ENCODE results near the gene LAMA2. TPM values are rescaled to one million over a fixed set of nuclear protein-coding genes. Genes with fewer than 3 reads are reported as not detected.

Gene LAMA2
- total and polyA plus RNA-seq, 2 donors (not counting 1 experiment from before 2014, with no cell fraction given): 19.5 to 67.5 TPM

GRCh38 chr6:129494099-129494498, 611.2 kb downstream of the LAMA2 start:
- Histone ChIP-seq H3K79me2 (ENCODE audit: control insufficient read depth, insufficient read depth, low read length) (no peaks in the 10 kb centered on the region), H2AFZ (ENCODE audit: low read length) (no peak overlapping the region), H4K20me1 (ENCODE audit: control insufficient read depth, extremely low read depth, insufficient read depth, low read length) (no peaks in the 10 kb centered on the region), H3K4me3 (replicated peaks in 1 of 4; ENCODE audit: control extremely low read depth in 1 of 4, insufficient read depth in 1 of 4, low read depth in 3 of 4, low read length in 4 of 4) (no peak overlapping the region), H3K27me3 (ENCODE audit: control insufficient read depth, insufficient read depth, low read length) (no peaks in the 10 kb centered on the region), H3K27ac (ENCODE audit: insufficient read depth, low read length) (no peak overlapping the region), H3K4me2 (ENCODE audit: extremely low read depth, insufficient read depth, low read length) (no peak overlapping the region), H3K4me1 (ENCODE audit: control insufficient read depth, extremely low read depth, insufficient read depth, low read length) (peaks cover 24% of the 10 kb centered on the region), H3K9ac (ENCODE audit: insufficient read depth, low read length) (no peak overlapping the region), H3K9me3 (ENCODE audit: control insufficient read depth, insufficient read depth, low read depth, low read length) (no peaks in the 10 kb centered on the region), H3K36me3 (ENCODE audit: control insufficient read depth, insufficient read depth, low read length) (no peaks in the 10 kb centered on the region)
- DNase-seq (ENCODE audit: low read depth in 2 of 2): peak in 1 of 2 donors; percentile 46
- TF ChIP-seq CTCF (conservative IDR thresholded peaks at IDR 0.05 in 1 of 2, IDR thresholded peaks at IDR 0.05 in 1 of 2; ENCODE audit: low read depth in 1 of 2, low read length in 2 of 2) (no peak), EZH2 (IDR thresholded peaks at IDR 0.05; ENCODE audit: low read length, missing control alignments) (no peak)

GRCh38 chr6:129494586-129494985, 611.6 kb downstream of the LAMA2 start:
- Histone ChIP-seq H3K4me1 (ENCODE audit: control insufficient read depth, extremely low read depth, insufficient read depth, low read length) (peaks cover 22% of the 10 kb centered on the region), H2AFZ (ENCODE audit: low read length) (no peak overlapping the region), H3K27me3 (ENCODE audit: control insufficient read depth, insufficient read depth, low read length) (no peaks in the 10 kb centered on the region), H3K9me3 (ENCODE audit: control insufficient read depth, insufficient read depth, low read depth, low read length) (no peaks in the 10 kb centered on the region), H3K4me3 (replicated peaks in 1 of 4; ENCODE audit: control extremely low read depth in 1 of 4, insufficient read depth in 1 of 4, low read depth in 3 of 4, low read length in 4 of 4) (no peak overlapping the region), H3K27ac (ENCODE audit: insufficient read depth, low read length) (no peak overlapping the region), H4K20me1 (ENCODE audit: control insufficient read depth, extremely low read depth, insufficient read depth, low read length) (no peaks in the 10 kb centered on the region), H3K79me2 (ENCODE audit: control insufficient read depth, insufficient read depth, low read length) (no peaks in the 10 kb centered on the region), H3K9ac (ENCODE audit: insufficient read depth, low read length) (no peak overlapping the region), H3K4me2 (ENCODE audit: extremely low read depth, insufficient read depth, low read length) (no peak overlapping the region), H3K36me3 (ENCODE audit: control insufficient read depth, insufficient read depth, low read length) (no peaks in the 10 kb centered on the region)
- no peak for DNase-seq (ENCODE audit: low read depth in 2 of 2)
- TF ChIP-seq EZH2 (IDR thresholded peaks at IDR 0.05; ENCODE audit: low read length, missing control alignments) (no peak), CTCF (conservative IDR thresholded peaks at IDR 0.05 in 1 of 2, IDR thresholded peaks at IDR 0.05 in 1 of 2; ENCODE audit: low read depth in 1 of 2, low read length in 2 of 2) (no peak)

- Histone ChIP-seq H3K79me2 (ENCODE audit: control insufficient read depth, insufficient read depth, low read length) (no peaks in the 10 kb centered on the region), H3K9ac (ENCODE audit: insufficient read depth, low read length) (no peak overlapping the region), H3K9me3 (ENCODE audit: control insufficient read depth, insufficient read depth, low read depth, low read length) (no peaks in the 10 kb centered on the region), H3K36me3 (ENCODE audit: control insufficient read depth, insufficient read depth, low read length) (no peaks in the 10 kb centered on the region), H3K4me3 (replicated peaks in 1 of 4; ENCODE audit: control extremely low read depth in 1 of 4, insufficient read depth in 1 of 4, low read depth in 3 of 4, low read length in 4 of 4) (no peak overlapping the region), H2AFZ (ENCODE audit: low read length) (no peak overlapping the region), H3K27ac (ENCODE audit: insufficient read depth, low read length) (no peak overlapping the region), H3K27me3 (ENCODE audit: control insufficient read depth, insufficient read depth, low read length) (no peaks in the 10 kb centered on the region), H4K20me1 (ENCODE audit: control insufficient read depth, extremely low read depth, insufficient read depth, low read length) (no peaks in the 10 kb centered on the region), H3K4me1 (ENCODE audit: control insufficient read depth, extremely low read depth, insufficient read depth, low read length) (peaks cover 21% of the 10 kb centered on the region), H3K4me2 (ENCODE audit: extremely low read depth, insufficient read depth, low read length) (no peak overlapping the region)
- DNase-seq (ENCODE audit: low read depth in 2 of 2): no peak
- TF ChIP-seq CTCF (conservative IDR thresholded peaks at IDR 0.05 in 1 of 2, IDR thresholded peaks at IDR 0.05 in 1 of 2; ENCODE audit: low read depth in 1 of 2, low read length in 2 of 2) (no peak), EZH2 (IDR thresholded peaks at IDR 0.05; ENCODE audit: low read length, missing control alignments) (no peak)
These were observed 612.7 kb downstream of the LAMA2 start for GRCh38 chr6:129495652-129496051.

Measured in fibroblast of lung (primary cell).